Measurements from ENCODE around the gene FOXA3.

The FOXA3 gene

GRCh38 chr19:45823182-45823581, 40.9 kb upstream of the FOXA3 start:
- TF ChIP-seq CTCF (IDR thresholded peaks at IDR 0.05; ENCODE audit: control insufficient read depth, extremely low read depth, insufficient read depth) = no peak
- H3K4me3 ChIP-seq (ENCODE audit: low read depth, low read length) = no peak overlapping the region
- DNase-seq (ENCODE audit: low read depth) = no peak

GRCh38 chr19:45824041-45824471, 40.1 kb upstream of the FOXA3 start:
- TF ChIP-seq CTCF (IDR thresholded peaks at IDR 0.05; ENCODE audit: control insufficient read depth, extremely low read depth, insufficient read depth) = no peak
- H3K4me3 ChIP-seq (ENCODE audit: low read depth, low read length) = no peak overlapping the region
- peak; percentile 49 for DNase-seq (ENCODE audit: low read depth)

- no peak overlapping the region for H3K4me3 ChIP-seq (ENCODE audit: low read depth, low read length)
- DNase-seq (ENCODE audit: low read depth) = no peak
- TF ChIP-seq CTCF (IDR thresholded peaks at IDR 0.05; ENCODE audit: control insufficient read depth, extremely low read depth, insufficient read depth) = no peak
Measured at GRCh38 chr19:45824531-45825262, 39.4 kb upstream of the FOXA3 start.

- no peak for TF ChIP-seq CTCF (IDR thresholded peaks at IDR 0.05; ENCODE audit: control insufficient read depth, extremely low read depth, insufficient read depth)
- H3K4me3 ChIP-seq (ENCODE audit: low read depth, low read length) = no peak overlapping the region
- DNase-seq (ENCODE audit: low read depth) = no peak
Measured at GRCh38 chr19:45825263-45825605, 38.9 kb upstream of the FOXA3 start.

- no peak for TF ChIP-seq CTCF (IDR thresholded peaks at IDR 0.05; ENCODE audit: control insufficient read depth, extremely low read depth, insufficient read depth)
- DNase-seq (ENCODE audit: low read depth) = no peak
- no peak overlapping the region for H3K4me3 ChIP-seq (ENCODE audit: low read depth, low read length)
Measured at GRCh38 chr19:45825917-45826893, 37.9 kb upstream of the FOXA3 start.

GRCh38 chr19:45826934-45827333, 37.2 kb upstream of the FOXA3 start:
- TF ChIP-seq CTCF (IDR thresholded peaks at IDR 0.05; ENCODE audit: control insufficient read depth, extremely low read depth, insufficient read depth) = no peak
- DNase-seq (ENCODE audit: low read depth) = no peak
- no peak overlapping the region for H3K4me3 ChIP-seq (ENCODE audit: low read depth, low read length)
